Neutrophil (primary cell): ENCODE measurements around the gene RPL28.

Experiments
- H3K27ac ChIP-seq: fragments of 200-600 bp; sonication (generic); 2 replicates; pipeline ENCODE4 v1.5.1; 2016; ENCODE audit warnings: mild to moderate bottlenecking, moderate library complexity
- H3K27me3 ChIP-seq: fragments of 200-600 bp; sonication (generic); 2 replicates; pipeline ENCODE4 v1.6.0; 2016; ENCODE audit warnings: mild to moderate bottlenecking
- H3K36me3 ChIP-seq: fragments of 200-600 bp; sonication (generic); 2 replicates; pipeline ENCODE4 v1.5.1; 2017
- H3K4me1 ChIP-seq, 2 experiments: fragments of 200-600 bp in 1 of 2; sonication (generic) in 1 of 2; 1 replicate in 1 of 2; 2 replicates in 1 of 2; pipeline versions ENCODE4 v1.5.1 to v1.6.1; 2013 to 2016; ENCODE audit warnings: low read depth in 1 of 2, low read length in 1 of 2, mild to moderate bottlenecking in 1 of 2, moderate library complexity in 1 of 2; ENCODE audit not compliant: control insufficient read depth in 1 of 2, insufficient read depth in 1 of 2
- H3K4me3 ChIP-seq, 2 experiments: fragments of 200-600 bp in 1 of 2; sonication (generic) in 1 of 2; 1 replicate in 1 of 2; 2 replicates in 1 of 2; pipeline ENCODE4 v1.5.1; 2013 to 2016; ENCODE audit warnings: low read depth in 1 of 2, low read length in 1 of 2, mild to moderate bottlenecking in 1 of 2, moderate library complexity in 1 of 2
- H3K9me3 ChIP-seq: fragments of 200-600 bp; sonication (generic); 2 replicates; pipeline ENCODE4 v1.5.1; 2016
- CTCF ChIP-seq: fragments of 200-600 bp; sonication (generic); IDR thresholded peaks from 2 replicates; pipeline ENCODE4 v1.5.1; 2016; ENCODE audit warnings: antibody characterized with exemption

The RPL28 gene

GRCh38 chr19:55440411-55441105 lies 54.8 kb downstream of the RPL28 start:
- no peak for TF ChIP-seq CTCF
- Histone ChIP-seq H3K4me3 (no peak overlapping the region), H3K4me1 (no peaks in the 10 kb centered on the region), H3K36me3 (no peaks in the 10 kb centered on the region), H3K9me3 (no peaks in the 10 kb centered on the region), H3K27ac (no peak overlapping the region), H3K27me3 (peaks cover 100% of the 10 kb centered on the region)

- Histone ChIP-seq H3K4me1 (no peaks in the 10 kb centered on the region), H3K27me3 (peaks cover 98% of the 10 kb centered on the region)
- TF ChIP-seq CTCF: no peak
These were observed 55.6 kb downstream of the RPL28 start for GRCh38 chr19:55441319-55441691.

GRCh38 chr19:55441692-55442321 lies 56.1 kb downstream of the RPL28 start:
- Histone ChIP-seq H3K4me1 (no peaks in the 10 kb centered on the region), H3K27me3 (peaks cover 98% of the 10 kb centered on the region), H3K4me3 (no peak overlapping the region), H3K27ac (no peak overlapping the region), H3K36me3 (no peaks in the 10 kb centered on the region), H3K9me3 (no peaks in the 10 kb centered on the region)
- no peak for TF ChIP-seq CTCF

More at GRCh38 chr19:55441319-55441691, 55.6 kb downstream of the RPL28 start:
- Histone ChIP-seq H3K4me3 (no peak overlapping the region), H3K9me3 (no peaks in the 10 kb centered on the region), H3K36me3 (no peaks in the 10 kb centered on the region), H3K27ac (no peak overlapping the region)

- Histone ChIP-seq H3K27ac (no peak overlapping the region), H3K4me3 (no peak overlapping the region), H3K27me3 (peaks cover 98% of the 10 kb centered on the region), H3K4me1 (no peaks in the 10 kb centered on the region), H3K9me3 (no peaks in the 10 kb centered on the region), H3K36me3 (no peaks in the 10 kb centered on the region)
- no peak for TF ChIP-seq CTCF
These were observed 56.7 kb downstream of the RPL28 start for GRCh38 chr19:55442372-55442961.

- no peaks in the 10 kb centered on the region for H3K4me1 ChIP-seq
- no peak within 1 kb of the TSS for H3K4me3 ChIP-seq
- peaks cover 98% of the 10 kb centered on the region for H3K27me3 ChIP-seq
- no peaks in the 10 kb centered on the region for H3K36me3 ChIP-seq
- no peak within 1 kb of the TSS for H3K27ac ChIP-seq
- TF ChIP-seq CTCF: no peak
- no peaks in the 10 kb centered on the region for H3K9me3 ChIP-seq
These were observed 57.5 kb downstream of the RPL28 start, which contains the start of gene SHISA7 for GRCh38 chr19:55443045-55443823. TSS of gene SHISA7 (minus strand) at chr19:55443300. CDS start at chr19:55442863, 437 bp downstream.
